GM11168 (cell line): Measurements from ENCODE around the gene ADPRHL1.
"Not testable (repeated sequence)": the region's sequence is repeated elsewhere in the genome, so short reads cannot be mapped to it uniquely, and the experiment has no call there.

Source experiments
- in situ Hi-C: fragments of 300-500 bp; cut with MboI; formaldehyde crosslinking; loops from one replicate; pipeline ENCODE4 v1.12.0; 2022; ENCODE audit warnings: low sequenced_read_pairs; ENCODE audit not compliant: unreplicated experiment

The ADPRHL1 gene

GRCh38 chr13:113387396-113387795 is 65.9 kb downstream of the ADPRHL1 start:
- in situ Hi-C loops = no loop called here

GRCh38 chr13:113383089-113383488 is 70.2 kb downstream of the ADPRHL1 start:
- in situ Hi-C loops = no loop called here

GRCh38 chr13:113382542-113382941 is 70.7 kb downstream of the ADPRHL1 start:
- in situ Hi-C loops = not testable (repeated sequence)

- in situ Hi-C loops = no loop called here
Measured at GRCh38 chr13:113378825-113379224, 74.5 kb downstream of the ADPRHL1 start.

- in situ Hi-C loops = no loop called here
Measured at GRCh38 chr13:113374511-113375175, 78.6 kb downstream of the ADPRHL1 start.

- in situ Hi-C loops = no loop called here
Measured at GRCh38 chr13:113373811-113374485, 79.3 kb downstream of the ADPRHL1 start.

GRCh38 chr13:113371701-113372100 is 81.6 kb downstream of the ADPRHL1 start:
- in situ Hi-C loops = not testable (repeated sequence)

GRCh38 chr13:113371061-113371460 is 82.2 kb downstream of the ADPRHL1 start:
- in situ Hi-C loops = no loop called here

GRCh38 chr13:113369881-113370280 is 83.4 kb downstream of the ADPRHL1 start:
- in situ Hi-C loops = no loop called here

- in situ Hi-C loops = no loop called here
Measured at GRCh38 chr13:113369189-113369588, 84.1 kb downstream of the ADPRHL1 start.

GRCh38 chr13:113368353-113368752 is 84.9 kb downstream of the ADPRHL1 start:
- in situ Hi-C loops = not testable (repeated sequence)

- in situ Hi-C loops = no loop called here
Measured at GRCh38 chr13:113367771-113368170, 85.5 kb downstream of the ADPRHL1 start.

GRCh38 chr13:113367020-113367560 is 86.2 kb downstream of the ADPRHL1 start:
- in situ Hi-C loops = no loop called here

- in situ Hi-C loops = no loop called here
Measured at GRCh38 chr13:113365971-113366588, 87.2 kb downstream of the ADPRHL1 start.

- in situ Hi-C loops = no loop called here
Measured at GRCh38 chr13:113365583-113365970, 87.7 kb downstream of the ADPRHL1 start.

GRCh38 chr13:113364901-113365582 is 88.2 kb downstream of the ADPRHL1 start:
- in situ Hi-C loops = no loop called here

GRCh38 chr13:113364311-113364889 is 88.9 kb downstream of the ADPRHL1 start:
- in situ Hi-C loops = no loop called here

GRCh38 chr13:113361406-113361805 is 91.9 kb downstream of the ADPRHL1 start:
- in situ Hi-C loops = no loop called here

GRCh38 chr13:113360446-113360845 is 92.8 kb downstream of the ADPRHL1 start:
- in situ Hi-C loops = no loop called here

- in situ Hi-C loops = no loop called here
Measured at GRCh38 chr13:113359571-113359970, 93.7 kb downstream of the ADPRHL1 start.
